ENCODE data around the gene MAP2K3.

GRCh38 chr17:21288571-21289017 lies 4.1 kb downstream of the MAP2K3 start:
- TF ChIP-seq NR3C1 (CRISPR knock-in tag; conservative IDR thresholded peaks at IDR 0.05; ENCODE audit: low read depth) (no peak), CTCF (IDR thresholded peaks at IDR 0.05) (no peak), FOXJ3 (CRISPR knock-in tag; IDR thresholded peaks at IDR 0.05; ENCODE audit: borderline replicate concordance) (no peak), CBFB (CRISPR knock-in tag; IDR thresholded peaks at IDR 0.05; ENCODE audit: low read depth) (no peak), JUN (CRISPR knock-in tag; IDR thresholded peaks at IDR 0.05) (no peak), PRDM15 (CRISPR knock-in tag; IDR thresholded peaks at IDR 0.05) (no peak), ESRRA (CRISPR knock-in tag; IDR thresholded peaks at IDR 0.05; ENCODE audit: borderline replicate concordance) (no peak), E2F1 (CRISPR knock-in tag; IDR thresholded peaks at IDR 0.05) (no peak), IRF1 (CRISPR knock-in tag; IDR thresholded peaks at IDR 0.05) (no peak), USF2 (CRISPR knock-in tag; IDR thresholded peaks at IDR 0.05) (no peak), HMGXB4 (CRISPR knock-in tag; IDR thresholded peaks at IDR 0.05) (no peak), ZNF281 (CRISPR knock-in tag; IDR thresholded peaks at IDR 0.05) (no peak)

All from WTC11 (cell line).